IMR-90 (cell line): ENCODE data around the gene ZNF217. TPM values are rescaled to one million over a fixed set of nuclear protein-coding genes. Genes with fewer than 3 reads are reported as not detected.

ENCODE experiments used
- ATAC-seq: fragments of 200-7000 bp; cut with Tn5 transposase; 2 replicates; pipeline ENCODE4 v1.9.1; 2020; ENCODE audit warnings: low read depth, mild to moderate bottlenecking, moderate library complexity
- BruUV-seq: library from RNA; stranded (reverse); fragments of 400-500 nt; replicated peaks from 2 replicates; lab custom pipeline; 2021; lab: Mats Ljungman, UMichigan
- CTCF ChIA-PET: fragments of 300-600 bp; formaldehyde crosslinking; extraction: SDS; loops from one replicate; lab custom pipeline; 2021; ENCODE audit warnings: antibody characterized with exemption; lab: Yijun Ruan, JAX
- POLR2A ChIA-PET: fragments of 300-600 bp; sonication (Branson Sonifier 250); formaldehyde crosslinking; loops from one replicate; lab custom pipeline; 2022; ENCODE audit warnings: antibody characterized with exemption; ENCODE audit not compliant: unreplicated experiment; lab: Charles Lee
- DNase-seq: peaks from one replicate; pipeline ENCODE4 v3.0.0; 2013
- H2AFZ ChIP-seq: replicated peaks from 2 replicates; pipeline ENCODE3; 2013; ENCODE audit warnings: low read length, mild to moderate bottlenecking; ENCODE audit not compliant: poor library complexity
- H2AK5ac ChIP-seq: 2 replicates; pipeline ENCODE4 v1.6.1; 2013; ENCODE audit warnings: low read depth, low read length, inconsistent platforms
- H2AK9ac ChIP-seq: replicated peaks from 2 replicates; pipeline ENCODE3; 2013; ENCODE audit warnings: mild to moderate bottlenecking, low read depth, low read length, moderate library complexity; ENCODE audit not compliant: poor library complexity
- H2BK120ac ChIP-seq: 2 replicates; pipeline ENCODE4 v1.6.1; 2013; ENCODE audit warnings: low read depth, low read length, inconsistent platforms
- H2BK15ac ChIP-seq: 3 replicates; pipeline ENCODE4 v1.6.1; 2013; ENCODE audit warnings: low read depth, low read length, inconsistent platforms
- H2BK20ac ChIP-seq: 2 replicates; pipeline ENCODE4 v1.6.1; 2013; ENCODE audit warnings: low read depth, mild to moderate bottlenecking, inconsistent platforms, low read length, moderate library complexity
- H2BK5ac ChIP-seq: 2 replicates; pipeline ENCODE4 v1.6.1; 2013; ENCODE audit warnings: mild to moderate bottlenecking, low read depth, low read length, inconsistent platforms; ENCODE audit not compliant: poor library complexity, severe bottlenecking
- H3K14ac ChIP-seq: replicated peaks from 2 replicates; pipeline ENCODE4 v1.6.1; 2013; ENCODE audit warnings: low read depth, low read length, inconsistent platforms
- H3K18ac ChIP-seq: 2 replicates; pipeline ENCODE4 v1.6.1; 2013; ENCODE audit warnings: low read depth, low read length, control low read depth
- H3K23ac ChIP-seq: 2 replicates; pipeline ENCODE4 v1.6.1; 2013; ENCODE audit warnings: low read depth, low read length, inconsistent platforms
- H3K27ac ChIP-seq: 2 replicates; pipeline ENCODE4 v1.5.1; 2013; ENCODE audit warnings: mild to moderate bottlenecking, control low read depth, low read length; ENCODE audit not compliant: insufficient read depth
- H3K27me3 ChIP-seq: 2 replicates; pipeline ENCODE4 v1.6.1; 2013; ENCODE audit warnings: low read length; ENCODE audit not compliant: control insufficient read depth, insufficient read depth
- H3K36me3 ChIP-seq: 2 replicates; pipeline ENCODE4 v1.6.1; 2013; ENCODE audit warnings: low read length, mixed read lengths; ENCODE audit not compliant: control insufficient read depth, insufficient read depth
- H3K4ac ChIP-seq: 2 replicates; pipeline ENCODE4 v1.6.1; 2013; ENCODE audit warnings: low read depth, low read length, inconsistent platforms
- H3K4me1 ChIP-seq: 2 replicates; pipeline ENCODE4 v1.6.1; 2013; ENCODE audit warnings: low read length, mixed read lengths; ENCODE audit not compliant: control insufficient read depth, insufficient read depth
- H3K4me2 ChIP-seq: 2 replicates; pipeline ENCODE4 v1.6.1; 2013; ENCODE audit warnings: low read depth, mild to moderate bottlenecking, control low read depth, low read length, moderate library complexity
- H3K4me3 ChIP-seq: 2 replicates; pipeline ENCODE4 v1.5.1; 2013; ENCODE audit warnings: low read depth, mild to moderate bottlenecking, control low read depth, low read length, moderate library complexity; ENCODE audit not compliant: insufficient read depth
- H3K56ac ChIP-seq: 2 replicates; pipeline ENCODE4 v1.6.1; 2013; ENCODE audit warnings: low read length, inconsistent platforms; ENCODE audit not compliant: insufficient read depth; ENCODE audit errors: extremely low read depth
- H3K79me1 ChIP-seq, 2 experiments: 2 replicates each; pipeline ENCODE4 v1.6.1; 2013; ENCODE audit warnings: low read length in 2 of 2, inconsistent platforms in 1 of 2, low read depth in 1 of 2
- H3K9ac ChIP-seq: 2 replicates; pipeline ENCODE4 v1.6.1; 2013; ENCODE audit warnings: low read depth, low read length, control low read depth
- H3K9me1 ChIP-seq: 2 replicates; pipeline ENCODE4 v1.6.1; 2013; ENCODE audit warnings: low read length, inconsistent platforms; ENCODE audit not compliant: insufficient read depth
- H3K9me3 ChIP-seq: 2 replicates; pipeline ENCODE4 v1.6.1; 2013; ENCODE audit warnings: low read length; ENCODE audit not compliant: control insufficient read depth, insufficient read depth
- H4K20me1 ChIP-seq: 2 replicates; pipeline ENCODE4 v1.6.1; 2013; ENCODE audit warnings: low read length, inconsistent platforms; ENCODE audit not compliant: insufficient read depth
- H4K5ac ChIP-seq: 2 replicates; pipeline ENCODE4 v1.6.1; 2013; ENCODE audit warnings: mild to moderate bottlenecking, low read depth, low read length, control low read depth
- H4K8ac ChIP-seq, 2 experiments: 2 replicates each; pipeline ENCODE4 v1.6.1; 2013; ENCODE audit warnings: low read depth in 2 of 2, low read length in 2 of 2, control low read depth in 1 of 2, inconsistent platforms in 1 of 2
- H4K91ac ChIP-seq: 2 replicates; pipeline ENCODE4 v1.6.1; 2013; ENCODE audit warnings: low read depth, low read length, inconsistent platforms; ENCODE audit not compliant: insufficient read depth
- BHLHE40 ChIP-seq: fragments of 150-350 bp; IDR thresholded peaks from 2 replicates; pipeline ENCODE4 v1.6.1; 2016; ENCODE audit warnings: mild to moderate bottlenecking, low read depth, low read length
- CHD1 ChIP-seq: IDR thresholded peaks from 2 replicates; pipeline ENCODE4 v1.6.1; 2012; ENCODE audit warnings: low read depth, low read length, improper control_type of control experiment
- CTCF ChIP-seq: conservative IDR thresholded peaks from 2 replicates; pipeline ENCODE4 v1.5.1; 2012; ENCODE audit warnings: mild to moderate bottlenecking, low read depth, low read length, improper control_type of control experiment
- FOS ChIP-seq: fragments of 150-350 bp; IDR thresholded peaks from 2 replicates; pipeline ENCODE4 v1.6.1; 2016; ENCODE audit warnings: low read depth, low read length
- WGBS, 2 experiments: methylation state at CpG; one replicate each; pipeline versions ENCODE4 v1.1.5 to v1.1.7; 2013; ENCODE audit warnings: missing lambda C conversion rate in 2 of 2; ENCODE audit not compliant: insufficient read length in 1 of 2; ENCODE audit errors: extremely low coverage in 2 of 2; 5-methylcytosine and 5-hydroxymethylcytosine counted together
- dilution Hi-C: fragments of 300-500 bp; cut with HindIII; formaldehyde crosslinking; loops from one replicate; pipeline ENCODE4 v1.14.3; 2018; ENCODE audit warnings: low sequenced_read_pairs; ENCODE audit not compliant: unreplicated experiment
- in situ Hi-C: fragments of 300-500 bp; cut with MboI; formaldehyde crosslinking; loops from 3 replicates; pipeline ENCODE4 v1.14.3; 2019; ENCODE audit warnings: low sequenced_read_pairs, inconsistent platforms, mixed read lengths
- intact Hi-C: fragments of 100-400 bp; cut with micrococcal nuclease; formaldehyde crosslinking; loops from 2 replicates; pipeline ENCODE4 v1.10.0; 2022
- polyA plus RNA-seq, 3 experiments: library from polyadenylated mRNA; depleted of rRNA; stranded (reverse); fragments of >200 nt; gene quantifications; 2 replicates each; pipeline ENCODE4 v1.2.3, GENCODE V29; 2012; ENCODE audit warnings: low replicate concordance in 1 of 3
- total RNA-seq: library from RNA; depleted of rRNA; stranded (reverse); fragments of >200 nt; gene quantifications from 2 replicates; pipeline ENCODE4 v1.2.3, GENCODE V29; 2012
- TF ChIP-seq, protein P1 (sequence below): fragments of 150-350 bp; IDR thresholded peaks from 2 replicates; pipeline ENCODE4 v1.6.1; 2016; ENCODE audit warnings: low read depth, mild to moderate bottlenecking, low read length, moderate library complexity, borderline replicate concordance

Gene ZNF217
- total and polyA plus RNA-seq, 2 of the 4 experiments (the other 2 are of a cell fraction), result 9.1 to 27.8 TPM

DNA sequence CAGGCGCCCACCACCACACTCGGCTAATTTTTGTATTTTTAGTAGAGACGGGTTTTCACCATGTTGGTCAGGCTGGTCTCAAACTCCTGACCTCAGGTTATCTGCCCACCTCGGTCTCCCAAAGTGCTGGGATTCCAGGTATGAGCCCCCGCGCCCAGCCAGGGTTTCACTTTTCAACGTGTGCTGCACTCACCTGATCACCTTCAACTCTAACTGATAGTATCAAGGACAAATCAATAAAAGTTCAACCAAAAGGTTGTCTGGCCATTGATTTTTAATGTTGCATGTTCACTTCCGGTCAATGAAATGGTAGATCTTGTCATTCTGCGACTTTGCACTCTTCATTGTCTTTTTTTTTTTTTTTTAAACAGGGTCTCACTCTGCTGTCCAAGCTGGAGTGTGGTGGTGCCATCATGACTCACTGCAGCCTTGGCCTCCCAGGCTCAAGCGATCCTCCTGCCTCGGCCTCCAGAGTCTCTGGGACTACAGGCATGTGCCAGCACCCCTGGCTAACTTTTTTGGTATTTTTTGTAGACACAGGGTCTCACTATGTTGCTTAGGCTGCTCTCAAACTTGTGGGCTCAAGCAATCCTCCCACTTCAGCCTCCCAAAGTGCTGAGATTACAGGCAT, 37.3 kb downstream of the ZNF217 start:
- intact Hi-C loops, result no loop called here
- dilution Hi-C loops, result no loop called here
- no peak for DNase-seq
- no peak overlapping the region for H2BK20ac ChIP-seq
- no peak for ATAC-seq
- CTCF ChIA-PET, result interaction anchor here (1.1 kb wide), 1 partner anchor 9 kb away, joined by 4 read pairs; no protein-coding TSS in a partner anchor
- no peak overlapping the region for H3K23ac ChIP-seq
- no peak overlapping the region for H3K9ac ChIP-seq
- H3K56ac ChIP-seq, result no peak overlapping the region
- H3K4me2 ChIP-seq, result no peak overlapping the region
- H3K4ac ChIP-seq, result no peak overlapping the region
- no peak overlapping the region for H3K27ac ChIP-seq
- H2AK9ac ChIP-seq, result no peak overlapping the region
- no peak overlapping the region for H3K18ac ChIP-seq
- H4K8ac ChIP-seq, result no peak overlapping the region
- 0 out of 2 replicates have a peak, but pooled peaks cover 2% of the 10 kb centered on the region for H3K9me1 ChIP-seq
- no peak overlapping the region for H3K14ac ChIP-seq
- H4K5ac ChIP-seq, result no peak overlapping the region
- no peak overlapping the region for H2BK5ac ChIP-seq
- H3K79me1 ChIP-seq, result no peaks in the 10 kb centered on the region
- WGBS, 2 experiments, result 100% methylated on average over 1 of the region's 11 CpGs; no CpG with 5 or more reads in 1 of the 2 experiments
- peaks cover 2% of the 10 kb centered on the region; the same call in 1 of the 2 replicates for H3K4me1 ChIP-seq
- no peaks in the 10 kb centered on the region for H4K20me1 ChIP-seq
- no peak overlapping the region for H4K91ac ChIP-seq
- no peaks in the 10 kb centered on the region for H3K27me3 ChIP-seq
- BruUV-seq, result no TSS peak
- H3K4me3 ChIP-seq, result no peak overlapping the region
- no peak overlapping the region for H2AFZ ChIP-seq
- in situ Hi-C loops, result no loop called here
- POLR2A ChIA-PET, result no interaction called here
- H3K9me3 ChIP-seq, result no peaks in the 10 kb centered on the region
- TF ChIP-seq, protein P1, sequence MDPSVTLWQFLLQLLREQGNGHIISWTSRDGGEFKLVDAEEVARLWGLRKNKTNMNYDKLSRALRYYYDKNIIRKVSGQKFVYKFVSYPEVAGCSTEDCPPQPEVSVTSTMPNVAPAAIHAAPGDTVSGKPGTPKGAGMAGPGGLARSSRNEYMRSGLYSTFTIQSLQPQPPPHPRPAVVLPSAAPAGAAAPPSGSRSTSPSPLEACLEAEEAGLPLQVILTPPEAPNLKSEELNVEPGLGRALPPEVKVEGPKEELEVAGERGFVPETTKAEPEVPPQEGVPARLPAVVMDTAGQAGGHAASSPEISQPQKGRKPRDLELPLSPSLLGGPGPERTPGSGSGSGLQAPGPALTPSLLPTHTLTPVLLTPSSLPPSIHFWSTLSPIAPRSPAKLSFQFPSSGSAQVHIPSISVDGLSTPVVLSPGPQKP, result no peak
- TF ChIP-seq FOS (no peak), BHLHE40 (no peak), CTCF (no peak), CHD1 (no peak)
- H2BK15ac ChIP-seq, result no peak overlapping the region
- 0 out of 2 replicates have a peak, but pooled peaks cover 2% of the 10 kb centered on the region for H3K36me3 ChIP-seq
- H2BK120ac ChIP-seq, result no peak overlapping the region
- no peak overlapping the region for H2AK5ac ChIP-seq
